ENCODE results near the gene NTSR1.

DNA sequence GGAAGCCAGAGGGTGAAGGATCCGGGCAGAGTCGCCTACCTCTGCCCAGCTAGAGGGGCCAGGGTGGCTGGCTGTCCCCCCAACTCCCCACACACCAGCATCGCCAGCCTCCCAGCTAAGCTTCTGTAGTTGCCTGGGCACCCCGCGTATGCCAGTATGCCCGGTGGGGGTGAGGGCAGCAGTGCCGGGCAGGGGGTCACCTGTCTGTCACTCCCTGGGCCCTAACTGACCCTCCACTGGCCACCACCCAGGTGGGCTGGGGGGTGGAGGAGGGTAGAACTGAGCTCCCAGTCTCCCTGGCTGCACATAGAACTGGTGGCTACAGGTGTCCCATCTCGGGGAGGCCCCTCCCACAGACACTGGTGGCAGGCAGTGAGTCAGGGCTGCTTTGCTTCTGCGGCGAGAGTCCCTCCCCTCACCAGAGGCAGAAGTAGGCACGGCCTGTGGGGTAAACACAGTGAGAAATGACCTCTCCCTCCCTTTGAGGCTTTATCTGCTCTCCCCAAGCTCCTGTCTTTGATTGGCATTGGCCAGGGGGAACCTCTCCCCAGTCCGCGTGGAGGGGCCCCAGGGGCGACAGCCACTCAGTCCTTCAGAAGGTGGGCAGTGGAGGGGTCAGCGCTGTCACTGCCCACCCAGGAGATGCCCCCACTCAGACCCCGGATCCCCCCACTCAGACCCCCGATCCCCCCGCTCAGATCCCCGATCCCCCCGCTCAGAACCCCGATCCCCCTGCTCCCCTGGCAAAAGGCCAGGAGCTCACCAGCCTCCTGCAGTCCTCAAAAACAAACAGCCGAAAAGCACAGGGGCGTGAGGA lies 2.5 kb downstream of the NTSR1 start:
- TF ChIP-seq, protein P1, sequence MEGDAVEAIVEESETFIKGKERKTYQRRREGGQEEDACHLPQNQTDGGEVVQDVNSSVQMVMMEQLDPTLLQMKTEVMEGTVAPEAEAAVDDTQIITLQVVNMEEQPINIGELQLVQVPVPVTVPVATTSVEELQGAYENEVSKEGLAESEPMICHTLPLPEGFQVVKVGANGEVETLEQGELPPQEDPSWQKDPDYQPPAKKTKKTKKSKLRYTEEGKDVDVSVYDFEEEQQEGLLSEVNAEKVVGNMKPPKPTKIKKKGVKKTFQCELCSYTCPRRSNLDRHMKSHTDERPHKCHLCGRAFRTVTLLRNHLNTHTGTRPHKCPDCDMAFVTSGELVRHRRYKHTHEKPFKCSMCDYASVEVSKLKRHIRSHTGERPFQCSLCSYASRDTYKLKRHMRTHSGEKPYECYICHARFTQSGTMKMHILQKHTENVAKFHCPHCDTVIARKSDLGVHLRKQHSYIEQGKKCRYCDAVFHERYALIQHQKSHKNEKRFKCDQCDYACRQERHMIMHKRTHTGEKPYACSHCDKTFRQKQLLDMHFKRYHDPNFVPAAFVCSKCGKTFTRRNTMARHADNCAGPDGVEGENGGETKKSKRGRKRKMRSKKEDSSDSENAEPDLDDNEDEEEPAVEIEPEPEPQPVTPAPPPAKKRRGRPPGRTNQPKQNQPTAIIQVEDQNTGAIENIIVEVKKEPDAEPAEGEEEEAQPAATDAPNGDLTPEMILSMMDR (IDR thresholded peaks at IDR 0.05), result no peak
- no peak for TF ChIP-seq ZFX (IDR thresholded peaks at IDR 0.05; ENCODE audit: borderline replicate concordance)
